OCI-LY3 (cell line): ENCODE measurements around the gene SPAG5.

Source experiments
- H2AFZ ChIP-seq: fragments of 200-600, 300-600 bp; shearing (Covaris generic); 2 replicates; pipeline ENCODE4 v1.6.0; 2014; ENCODE audit warnings: antibody characterized with exemption, low read depth, low read length
- H3K27ac ChIP-seq: fragments of 200-600, 300-600 bp; sonication (generic); 2 replicates; pipeline ENCODE4 v1.5.1; 2014; ENCODE audit warnings: mild to moderate bottlenecking, low read length, moderate library complexity, mixed read lengths
- H3K27me3 ChIP-seq: fragments of 200-600, 300-600 bp; sonication (generic); 2 replicates; pipeline ENCODE4 v1.6.1; 2014; ENCODE audit warnings: low read depth, low read length, mixed read lengths
- H3K36me3 ChIP-seq: fragments of 200-600, 300-600 bp; sonication (generic); replicated peaks from 2 replicates; pipeline ENCODE3; 2014; ENCODE audit warnings: low read depth, low read length, mixed read lengths
- H3K4me1 ChIP-seq: fragments of 300-600, 200-600 bp; sonication (generic); 2 replicates; pipeline ENCODE4 v1.6.1; 2014; ENCODE audit warnings: low read length, mixed read lengths
- H3K4me2 ChIP-seq: fragments of 200-600, 300-600 bp; sonication (generic); 2 replicates; pipeline ENCODE4 v1.6.1; 2014; ENCODE audit warnings: low read length, mixed read lengths
- H3K4me3 ChIP-seq: fragments of 300-600, 200-600 bp; sonication (generic); 2 replicates; pipeline ENCODE4 v1.5.1; 2014; ENCODE audit warnings: antibody characterized with exemption, mild to moderate bottlenecking, low read length, moderate library complexity
- H3K79me2 ChIP-seq: fragments of 300-600, 200-600 bp; shearing (Covaris generic); 2 replicates; pipeline ENCODE4 v1.6.1; 2014; ENCODE audit warnings: mild to moderate bottlenecking, low read length, mixed read lengths
- H3K9ac ChIP-seq: fragments of 300-600, 200-600 bp; shearing (Covaris generic); 2 replicates; pipeline ENCODE4 v1.6.0; 2014; ENCODE audit warnings: mild to moderate bottlenecking, low read length, moderate library complexity
- H3K9me3 ChIP-seq: fragments of 200-600, 300-600 bp; shearing (Covaris generic); 2 replicates; pipeline ENCODE4 v1.6.1; 2014; ENCODE audit warnings: low read length, mixed read lengths; ENCODE audit not compliant: insufficient read depth
- H4K20me1 ChIP-seq: fragments of 200-600, 300-600 bp; sonication (generic); 2 replicates; pipeline ENCODE4 v1.6.1; 2016; ENCODE audit warnings: low read length, mixed read lengths; ENCODE audit not compliant: insufficient read depth
- EZH2phosphoT487 ChIP-seq: fragments of 200-600 bp; shearing (Covaris generic); IDR thresholded peaks from 2 replicates; pipeline ENCODE4 v1.6.1; 2018; ENCODE audit warnings: antibody characterized with exemption, mixed run types, low read depth
- TF ChIP-seq, protein P1 (sequence below): fragments of 200-600, 300-600 bp; sonication (generic); IDR thresholded peaks from 2 replicates; pipeline ENCODE4 v1.5.1; 2014; ENCODE audit warnings: antibody characterized with exemption, low read length, low read depth

The SPAG5 gene

DNA sequence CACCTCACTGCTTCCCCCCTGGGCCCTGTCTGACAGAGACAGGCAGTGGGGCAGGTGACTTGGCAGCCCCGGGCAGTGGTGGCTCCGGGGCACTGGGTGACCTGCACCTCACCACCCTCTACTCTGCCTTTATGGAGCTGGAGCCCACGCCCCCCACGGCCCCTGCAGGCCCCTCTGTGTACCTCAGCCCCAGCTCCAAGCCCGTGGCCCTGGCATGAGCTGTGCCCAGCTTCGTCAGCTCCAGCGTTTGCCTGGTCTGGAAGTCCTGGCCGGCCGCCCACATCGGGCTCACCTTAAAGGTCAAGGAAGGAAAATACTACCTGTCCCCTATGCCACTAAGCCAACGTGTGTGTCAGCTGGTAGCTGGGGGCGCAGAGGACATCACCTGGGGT lies 61.6 kb downstream of the SPAG5 start:
- Histone ChIP-seq H3K27ac (no peak overlapping the region), H3K4me3 (no peak overlapping the region), H3K36me3 (no peaks in the 10 kb centered on the region), H3K27me3 (no peaks in the 10 kb centered on the region), H4K20me1 (no peaks in the 10 kb centered on the region), H3K79me2 (no peaks in the 10 kb centered on the region), H3K4me2 (no peak overlapping the region), H3K9me3 (no peaks in the 10 kb centered on the region), H2AFZ (no peak overlapping the region), H3K9ac (no peak overlapping the region), H3K4me1 (peaks cover 21% of the 10 kb centered on the region)
- no peak for TF ChIP-seq EZH2phosphoT487
- TF ChIP-seq, protein P1, sequence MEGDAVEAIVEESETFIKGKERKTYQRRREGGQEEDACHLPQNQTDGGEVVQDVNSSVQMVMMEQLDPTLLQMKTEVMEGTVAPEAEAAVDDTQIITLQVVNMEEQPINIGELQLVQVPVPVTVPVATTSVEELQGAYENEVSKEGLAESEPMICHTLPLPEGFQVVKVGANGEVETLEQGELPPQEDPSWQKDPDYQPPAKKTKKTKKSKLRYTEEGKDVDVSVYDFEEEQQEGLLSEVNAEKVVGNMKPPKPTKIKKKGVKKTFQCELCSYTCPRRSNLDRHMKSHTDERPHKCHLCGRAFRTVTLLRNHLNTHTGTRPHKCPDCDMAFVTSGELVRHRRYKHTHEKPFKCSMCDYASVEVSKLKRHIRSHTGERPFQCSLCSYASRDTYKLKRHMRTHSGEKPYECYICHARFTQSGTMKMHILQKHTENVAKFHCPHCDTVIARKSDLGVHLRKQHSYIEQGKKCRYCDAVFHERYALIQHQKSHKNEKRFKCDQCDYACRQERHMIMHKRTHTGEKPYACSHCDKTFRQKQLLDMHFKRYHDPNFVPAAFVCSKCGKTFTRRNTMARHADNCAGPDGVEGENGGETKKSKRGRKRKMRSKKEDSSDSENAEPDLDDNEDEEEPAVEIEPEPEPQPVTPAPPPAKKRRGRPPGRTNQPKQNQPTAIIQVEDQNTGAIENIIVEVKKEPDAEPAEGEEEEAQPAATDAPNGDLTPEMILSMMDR, result no peak

DNA sequence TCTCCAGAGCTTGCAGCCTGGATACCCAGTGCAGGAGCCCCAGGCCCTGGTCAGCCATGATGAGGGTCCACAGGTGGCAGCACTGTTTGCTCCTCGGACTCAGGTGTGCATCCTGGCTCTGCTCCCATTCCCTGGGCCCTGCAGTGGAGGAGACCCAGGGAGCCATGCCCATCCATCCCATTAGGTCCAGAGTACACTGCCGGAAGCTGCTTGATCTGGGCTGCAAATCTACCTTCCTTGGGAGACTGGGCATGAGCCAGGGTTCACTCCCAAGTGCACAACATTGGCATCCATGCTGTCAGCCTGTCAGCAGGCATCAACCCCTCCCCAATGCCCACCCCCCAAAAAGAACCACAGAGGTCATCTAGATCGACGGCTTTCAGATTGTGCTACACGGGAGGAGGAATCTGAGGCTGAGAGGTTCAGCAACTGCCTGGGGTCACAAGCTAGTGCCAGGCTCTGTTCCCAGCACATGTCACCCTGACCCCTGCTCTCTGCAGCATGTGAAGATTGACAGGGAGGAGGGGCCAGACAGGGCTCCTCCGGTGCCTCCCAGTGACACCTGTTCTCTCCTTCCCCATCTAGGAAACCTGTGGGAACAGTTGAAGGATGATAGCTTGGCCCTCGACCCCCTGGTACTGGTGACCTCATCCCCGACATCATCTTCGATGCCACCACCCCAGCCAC lies 62.1 kb downstream of the SPAG5 start:
- H3K4me1 ChIP-seq, result peaks cover 21% of the 10 kb centered on the region

DNA sequence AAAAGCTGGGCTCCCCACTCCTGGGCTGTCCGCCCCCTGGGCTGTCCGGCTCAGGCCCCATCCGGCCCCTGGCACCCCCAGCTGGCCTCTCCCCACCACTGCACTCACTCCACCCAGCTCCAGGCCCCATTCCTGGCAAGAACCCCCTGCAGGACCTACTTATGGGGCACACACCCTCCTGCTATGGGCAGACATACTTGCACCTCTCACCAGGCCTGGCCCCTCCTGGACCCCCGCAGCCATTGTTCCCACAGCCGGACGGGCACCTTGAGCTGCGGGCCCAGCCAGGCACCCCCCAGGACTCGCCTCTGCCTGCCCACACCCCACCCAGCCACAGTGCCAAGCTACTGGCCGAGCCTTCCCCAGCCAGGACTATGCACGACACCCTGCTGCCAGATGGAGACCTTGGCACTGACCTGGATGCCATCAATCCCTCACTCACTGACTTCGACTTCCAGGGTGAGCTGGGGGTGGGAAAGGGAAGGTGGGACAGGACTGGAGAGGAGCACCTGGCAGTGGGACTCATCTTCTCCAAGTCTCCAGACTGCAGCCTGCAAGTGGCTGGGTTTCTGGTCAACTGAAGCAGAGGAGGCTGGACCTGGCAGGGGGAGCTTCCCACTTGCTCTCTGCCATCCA lies 64.0 kb downstream of the SPAG5 start:
- Histone ChIP-seq H2AFZ (no peak overlapping the region), H3K27me3 (peaks cover 5% of the 10 kb centered on the region; the same call in 1 of the 2 replicates), H3K79me2 (no peaks in the 10 kb centered on the region), H3K27ac (no peak overlapping the region), H4K20me1 (no peaks in the 10 kb centered on the region), H3K9ac (no peak overlapping the region), H3K9me3 (no peaks in the 10 kb centered on the region), H3K4me2 (no peak overlapping the region), H3K4me1 (peaks cover 18% of the 10 kb centered on the region), H3K36me3 (no peaks in the 10 kb centered on the region), H3K4me3 (no peak overlapping the region)
- TF ChIP-seq, protein P1, result no peak

More for the DNA sequence above, 62.1 kb downstream of the SPAG5 start:
- Histone ChIP-seq H3K9me3 (no peaks in the 10 kb centered on the region), H3K27ac (no peak overlapping the region), H4K20me1 (no peaks in the 10 kb centered on the region), H3K36me3 (no peaks in the 10 kb centered on the region), H3K79me2 (no peaks in the 10 kb centered on the region), H3K4me3 (no peak overlapping the region), H2AFZ (no peak overlapping the region), H3K9ac (no peak overlapping the region), H3K4me2 (no peak overlapping the region), H3K27me3 (peaks cover 1% of the 10 kb centered on the region; the same call in 1 of the 2 replicates)
- TF ChIP-seq, protein P1, result no peak
- TF ChIP-seq EZH2phosphoT487, result no peak

DNA sequence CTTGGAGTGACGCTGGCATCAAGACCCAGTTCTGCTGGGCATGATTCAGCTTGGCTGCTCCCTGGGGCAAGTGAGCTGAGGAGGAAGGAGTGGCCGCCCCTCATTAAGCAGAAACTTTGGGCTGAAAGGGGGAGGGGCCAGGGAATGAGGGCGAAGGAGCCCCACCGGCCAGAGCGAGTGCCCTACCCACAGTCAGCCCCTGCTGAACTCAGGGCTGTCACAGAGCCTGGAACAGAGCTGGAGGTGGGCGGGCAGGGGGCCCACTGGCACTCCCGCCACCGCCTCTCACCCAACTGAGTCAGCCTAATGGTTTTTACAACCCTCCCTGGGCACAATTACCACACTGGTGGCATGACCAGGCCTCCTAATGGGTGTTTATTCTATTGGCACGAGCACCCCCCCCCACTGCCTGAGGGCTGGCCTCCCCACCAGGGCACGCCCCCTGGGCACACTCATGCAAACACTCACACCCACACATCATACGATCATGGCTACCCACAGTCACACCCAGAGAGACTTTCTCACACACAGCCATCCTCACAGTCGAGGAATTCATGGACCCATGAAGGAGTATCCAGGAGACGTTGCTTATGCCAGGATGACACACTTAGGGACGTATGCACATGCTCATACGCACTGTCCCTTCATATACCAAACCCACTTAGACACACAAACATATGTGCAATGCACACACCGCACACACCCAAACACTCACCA lies 65.6 kb downstream of the SPAG5 start:
- Histone ChIP-seq H3K9ac (no peak overlapping the region), H3K27ac (no peak overlapping the region), H4K20me1 (no peaks in the 10 kb centered on the region), H3K27me3 (peaks cover 5% of the 10 kb centered on the region; the same call in 1 of the 2 replicates), H3K36me3 (no peaks in the 10 kb centered on the region), H2AFZ (no peak overlapping the region), H3K79me2 (no peaks in the 10 kb centered on the region), H3K9me3 (no peaks in the 10 kb centered on the region), H3K4me2 (no peak overlapping the region), H3K4me1 (peaks cover 7% of the 10 kb centered on the region), H3K4me3 (no peak overlapping the region)
- TF ChIP-seq EZH2phosphoT487, result no peak
- TF ChIP-seq, protein P1, result no peak
